Stimulated activated CD4-positive, alpha-beta T cell treated with anti-CD3 and anti-CD28 coated beads, Interleukin-4, amount 100 ng/mL, for 1 hour (primary cell): ENCODE results near the gene THBS2.

ENCODE experiments used
- DNase-seq: peaks from one replicate; pipeline ENCODE4 v3.0.0-alpha.2; 2020

THBS2 gene

GRCh38 chr6:169177516-169178166, 76.0 kb downstream of the THBS2 start:
- DNase-seq, result no peak

GRCh38 chr6:169176361-169176991, 77.2 kb downstream of the THBS2 start:
- no peak for DNase-seq

DNA sequence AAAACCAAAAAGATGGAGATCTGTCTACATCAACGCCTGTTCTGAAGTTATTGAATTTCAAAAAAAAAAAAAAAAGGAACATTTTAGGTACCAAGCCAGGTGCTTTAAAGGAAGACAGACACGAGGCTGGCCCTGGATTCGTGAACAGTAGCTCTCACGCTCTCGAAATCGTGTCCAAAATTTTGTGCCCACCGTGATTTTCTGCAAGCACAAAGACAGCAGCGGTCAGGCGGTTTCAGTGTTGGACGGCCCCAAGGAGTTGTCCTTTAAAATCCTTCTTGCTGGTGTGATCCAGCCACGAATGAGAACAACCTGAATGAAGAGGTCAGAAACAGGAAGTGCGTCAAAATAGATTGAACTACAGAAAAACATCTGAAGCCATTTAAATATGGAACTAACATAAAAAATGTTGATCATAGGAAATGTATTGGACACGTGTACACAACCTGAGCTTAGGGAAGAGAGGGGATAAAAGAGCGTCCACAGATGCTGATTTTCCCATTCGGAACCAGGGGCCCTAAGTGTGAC, 78.2 kb downstream of the THBS2 start:
- DNase-seq, result no peak

DNA sequence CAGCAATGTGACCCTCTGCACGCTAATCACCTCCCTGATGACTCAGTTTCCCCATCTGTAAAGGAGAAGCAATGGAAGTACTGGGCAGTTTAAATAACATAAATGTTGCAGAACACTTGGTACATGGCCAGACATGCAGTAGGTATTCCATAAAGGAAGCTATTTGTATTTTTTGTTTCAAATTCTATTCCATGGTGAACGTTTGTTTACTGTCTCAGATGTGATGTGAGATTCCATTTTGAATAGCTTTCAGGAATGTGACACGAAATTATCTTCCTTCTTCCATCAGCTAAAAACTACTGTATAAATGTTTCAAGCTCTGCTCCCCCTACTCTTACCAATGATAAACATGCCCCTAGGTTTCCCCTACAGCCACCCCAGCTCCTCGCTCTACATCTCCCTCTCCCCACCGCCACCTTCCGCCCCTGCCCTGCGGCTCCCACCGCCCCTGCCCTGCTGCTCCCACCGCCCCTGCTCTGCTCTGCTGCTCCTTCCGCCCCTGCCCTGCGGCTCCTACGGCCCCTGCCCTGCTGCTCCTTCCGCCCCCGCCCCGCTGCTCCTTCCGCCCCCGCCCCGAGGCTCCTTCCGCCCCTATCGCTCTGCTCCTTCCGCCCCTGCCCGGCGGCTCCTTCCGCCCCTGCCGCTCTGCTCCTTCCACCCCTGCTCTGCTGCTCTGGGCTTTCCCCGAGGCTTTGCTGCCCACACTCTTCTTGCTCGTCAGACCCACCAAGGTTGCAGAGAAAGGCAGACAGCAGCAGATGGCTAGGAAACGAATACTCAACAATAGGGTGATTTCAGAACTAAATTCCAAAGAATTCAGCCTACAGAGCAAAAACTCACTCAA, 78.9 kb downstream of the THBS2 start:
- no peak for DNase-seq

- no peak for DNase-seq
Measured at GRCh38 chr6:169173532-169174268, 79.9 kb downstream of the THBS2 start.

DNA sequence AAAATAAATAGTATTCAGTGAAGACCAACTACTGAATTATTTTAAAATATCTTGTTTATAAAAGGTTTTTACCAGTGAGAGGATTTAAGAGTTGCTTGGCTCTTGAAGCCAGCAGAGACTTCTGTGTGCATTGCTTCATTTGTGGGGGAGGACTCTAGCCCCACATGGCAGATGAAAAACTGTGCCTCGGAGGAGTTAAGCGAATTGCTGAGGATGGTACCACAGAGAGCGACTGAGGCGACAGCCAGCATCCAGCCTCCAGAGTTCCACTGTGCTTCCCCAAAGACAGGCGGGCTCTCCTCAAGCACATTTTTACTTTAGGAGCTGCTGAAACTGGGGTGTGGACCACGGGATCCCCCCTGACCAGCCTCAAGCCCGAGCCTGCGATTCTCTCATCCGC, 80.7 kb downstream of the THBS2 start:
- DNase-seq, result no peak

DNA sequence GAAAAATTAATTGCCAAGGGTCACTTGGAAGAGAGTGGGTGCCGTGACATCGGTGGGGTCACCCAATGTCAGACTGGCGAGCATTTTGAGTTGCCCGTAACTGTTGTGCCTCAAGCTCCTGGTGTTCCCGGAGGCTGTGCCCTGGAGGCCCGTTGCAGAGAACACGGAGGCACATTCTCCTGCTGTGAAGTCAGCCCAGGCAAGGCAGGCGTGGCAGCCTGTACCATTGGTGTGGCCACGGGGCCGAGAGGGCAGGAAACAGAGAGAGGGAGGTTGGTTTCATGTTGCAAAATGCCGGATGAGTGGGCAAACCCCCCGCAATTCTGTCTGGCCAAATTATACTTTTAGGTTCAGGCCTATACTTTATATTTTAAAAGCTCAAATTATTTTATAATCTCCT, 81.2 kb downstream of the THBS2 start:
- DNase-seq, result no peak

- no peak for DNase-seq
Measured at GRCh38 chr6:169171951-169172350, 81.7 kb downstream of the THBS2 start.

DNA sequence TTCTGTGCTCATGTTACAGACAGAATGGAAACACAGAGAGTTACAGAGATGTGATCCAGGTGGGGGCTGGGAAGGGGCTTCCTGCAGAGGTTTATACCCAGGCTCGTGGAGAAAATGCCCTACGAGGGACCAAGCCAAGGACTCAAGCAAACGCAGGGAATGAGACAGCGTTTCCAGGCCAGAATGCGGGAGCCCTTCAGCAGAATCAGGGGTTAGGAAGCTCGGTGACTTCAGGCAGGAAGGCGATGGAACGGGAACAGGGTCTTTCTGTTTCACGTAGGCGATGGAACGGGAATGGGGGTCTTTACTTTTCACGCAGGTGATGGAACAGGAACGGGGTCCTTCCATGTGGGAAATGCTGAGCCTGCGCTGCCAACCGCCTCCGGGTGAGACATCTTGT, 82.6 kb downstream of the THBS2 start:
- no peak for DNase-seq

- no peak for DNase-seq
Measured at GRCh38 chr6:169170583-169170955, 83.1 kb downstream of the THBS2 start.

DNA sequence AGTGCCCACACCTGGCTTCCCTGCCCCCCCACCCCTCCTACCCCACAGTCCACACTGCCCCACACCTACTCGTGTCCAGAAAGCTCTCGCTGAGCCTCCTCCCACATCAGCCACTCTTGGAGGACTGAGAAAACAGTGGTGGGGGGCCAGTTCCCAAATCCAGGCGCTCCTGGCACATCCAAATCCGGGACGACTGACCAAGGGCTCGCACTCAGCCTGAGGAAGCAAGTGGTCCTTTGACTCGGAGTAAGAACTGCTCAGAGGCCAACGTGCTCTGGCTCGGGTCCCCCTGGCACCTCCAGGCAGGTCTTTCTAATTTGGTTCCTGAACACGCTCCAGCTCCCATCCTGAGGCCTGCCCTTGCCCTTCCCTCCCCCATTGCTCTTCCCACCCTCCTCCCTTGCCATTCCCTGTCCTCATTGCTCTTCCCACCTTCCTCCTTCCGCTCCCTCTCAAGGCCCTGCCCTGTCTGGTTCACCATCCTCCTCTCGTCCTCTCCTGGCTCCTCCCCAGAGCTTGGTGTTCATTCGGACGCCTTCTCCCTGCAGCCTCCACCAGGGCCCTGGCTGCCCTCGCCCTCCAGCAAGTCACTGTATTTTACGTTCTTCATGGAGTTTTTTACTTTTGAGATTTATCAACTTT, 83.6 kb downstream of the THBS2 start:
- DNase-seq, result no peak

DNA sequence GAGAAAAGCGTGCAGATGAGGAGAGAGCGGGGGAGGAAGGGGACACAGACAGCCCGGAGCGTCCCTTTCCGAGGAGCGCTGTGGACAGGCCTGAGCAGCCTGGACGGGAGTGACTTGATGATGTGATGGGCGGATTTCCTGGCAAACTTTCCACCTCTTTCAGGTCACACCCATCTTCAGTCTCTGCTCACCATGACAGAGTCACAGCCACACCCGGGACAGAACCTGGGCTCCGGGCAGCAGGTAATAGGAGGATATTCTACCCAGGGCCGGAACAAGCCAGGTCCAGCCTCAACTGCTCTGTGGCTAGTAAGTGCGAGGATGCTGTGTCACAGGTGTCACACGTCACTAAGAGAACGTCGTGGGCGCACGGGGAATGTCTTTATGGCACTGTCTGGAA, 84.3 kb downstream of the THBS2 start:
- DNase-seq, result no peak

DNA sequence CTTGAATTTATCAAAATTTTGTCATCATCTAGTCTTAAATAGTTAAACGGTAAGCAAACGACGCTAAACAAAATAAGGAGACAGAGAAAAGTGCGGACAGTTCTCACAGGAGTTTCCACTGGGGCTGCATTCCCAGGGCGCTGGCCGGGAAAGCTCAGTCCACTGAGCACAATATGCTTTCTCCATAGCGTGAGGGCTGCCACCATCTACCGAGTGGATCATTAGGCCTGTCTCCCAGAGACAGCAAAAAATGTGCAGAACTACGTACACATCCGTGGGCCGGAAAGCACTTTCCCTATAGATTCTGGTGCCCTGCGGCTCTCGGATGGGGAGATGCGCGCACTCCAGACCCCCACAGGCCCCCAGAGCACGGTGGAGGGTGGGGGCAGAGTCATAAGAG, 84.9 kb downstream of the THBS2 start:
- DNase-seq, result no peak

DNA sequence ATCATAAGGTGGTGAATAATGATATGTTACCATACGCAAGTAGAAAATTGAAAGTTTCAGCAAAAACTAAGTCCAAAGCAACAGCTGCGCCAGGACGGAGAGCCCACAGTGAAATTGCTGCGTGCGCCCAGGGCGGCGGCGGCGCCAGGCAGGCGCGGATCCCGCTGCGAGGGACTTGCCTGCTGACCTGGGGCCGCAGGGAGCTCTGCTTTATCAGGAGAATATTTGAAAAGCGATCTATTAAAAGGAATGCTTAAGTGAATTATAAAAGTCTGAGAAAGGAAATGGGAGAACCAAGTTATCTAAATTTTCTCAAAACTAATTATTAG, 85.4 kb downstream of the THBS2 start:
- no peak for DNase-seq

DNA sequence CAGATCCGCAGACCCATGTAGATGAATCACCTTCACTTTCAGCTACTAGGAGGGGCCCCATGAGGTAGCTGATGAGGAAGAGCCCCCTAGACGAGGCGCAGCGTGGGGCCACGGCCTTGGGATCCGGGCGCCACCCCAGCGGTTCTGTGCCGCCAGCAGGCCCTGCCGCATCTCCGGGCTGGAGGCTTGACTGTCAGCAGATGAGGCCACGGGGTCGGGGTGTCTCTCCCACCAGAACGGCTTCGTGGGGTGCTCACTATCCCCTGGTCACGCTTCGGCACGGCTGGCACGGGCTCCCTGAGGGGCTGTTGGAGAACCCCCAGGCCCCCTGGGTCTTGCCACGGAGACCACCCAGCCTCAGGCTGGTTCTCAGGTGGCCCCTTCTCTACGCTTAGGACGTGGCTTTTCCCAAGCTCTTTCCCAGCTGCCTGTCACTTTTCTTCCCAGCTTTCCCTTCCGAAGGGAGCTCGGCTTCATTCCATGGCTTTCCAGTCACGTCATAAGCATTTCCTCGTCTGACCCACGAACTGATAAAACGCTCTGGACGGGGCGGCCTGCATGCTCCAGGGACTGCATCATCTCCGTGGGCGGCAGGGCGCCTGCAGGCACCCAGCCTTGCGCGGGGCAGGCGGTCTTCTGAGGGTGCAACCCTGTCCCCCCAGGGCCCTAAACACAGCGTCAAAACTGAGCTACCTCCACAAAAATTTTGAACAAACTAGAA, 85.9 kb downstream of the THBS2 start:
- DNase-seq, result no peak

- DNase-seq, result no peak
Measured at GRCh38 chr6:169166896-169167580, 86.6 kb downstream of the THBS2 start.
